ENCODE results near the gene ERCC4. TPM values are rescaled to one million over a fixed set of nuclear protein-coding genes. Genes with fewer than 3 reads are reported as not detected.

Gene ERCC4
- total and polyA plus RNA-seq, 2 experiments from 2014 or later, result 5.4 to 21.6 TPM

- no peaks in the 10 kb centered on the region for H3K79me2 ChIP-seq (replicated peaks; ENCODE audit: insufficient read depth)
- no peaks in the 10 kb centered on the region for H3K4me1 Mint-ChIP-seq
- TF ChIP-seq ZNF331 (CRISPR knock-in tag; IDR thresholded peaks at IDR 0.05; ENCODE audit: low read depth), result no peak
- TF ChIP-seq ZNF114 (CRISPR knock-in tag; IDR thresholded peaks at IDR 0.05), result no peak
- no peak for TF ChIP-seq EZH2 (IDR thresholded peaks at IDR 0.05; ENCODE audit: low read depth, unreplicated experiment)
- TF ChIP-seq, protein P1, sequence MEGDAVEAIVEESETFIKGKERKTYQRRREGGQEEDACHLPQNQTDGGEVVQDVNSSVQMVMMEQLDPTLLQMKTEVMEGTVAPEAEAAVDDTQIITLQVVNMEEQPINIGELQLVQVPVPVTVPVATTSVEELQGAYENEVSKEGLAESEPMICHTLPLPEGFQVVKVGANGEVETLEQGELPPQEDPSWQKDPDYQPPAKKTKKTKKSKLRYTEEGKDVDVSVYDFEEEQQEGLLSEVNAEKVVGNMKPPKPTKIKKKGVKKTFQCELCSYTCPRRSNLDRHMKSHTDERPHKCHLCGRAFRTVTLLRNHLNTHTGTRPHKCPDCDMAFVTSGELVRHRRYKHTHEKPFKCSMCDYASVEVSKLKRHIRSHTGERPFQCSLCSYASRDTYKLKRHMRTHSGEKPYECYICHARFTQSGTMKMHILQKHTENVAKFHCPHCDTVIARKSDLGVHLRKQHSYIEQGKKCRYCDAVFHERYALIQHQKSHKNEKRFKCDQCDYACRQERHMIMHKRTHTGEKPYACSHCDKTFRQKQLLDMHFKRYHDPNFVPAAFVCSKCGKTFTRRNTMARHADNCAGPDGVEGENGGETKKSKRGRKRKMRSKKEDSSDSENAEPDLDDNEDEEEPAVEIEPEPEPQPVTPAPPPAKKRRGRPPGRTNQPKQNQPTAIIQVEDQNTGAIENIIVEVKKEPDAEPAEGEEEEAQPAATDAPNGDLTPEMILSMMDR (conservative IDR thresholded peaks at IDR 0.05; ENCODE audit: low read depth in 2 of 2), result no peak
- TF ChIP-seq CREB1 (CRISPR knock-in tag; IDR thresholded peaks at IDR 0.05; ENCODE audit: low read depth), result no peak
- TF ChIP-seq STAT1 (IDR thresholded peaks at IDR 0.05; ENCODE audit: unreplicated experiment), result no peak
- TF ChIP-seq NANOG (IDR thresholded peaks at IDR 0.05; ENCODE audit: borderline replicate concordance), result no peak
- no peak for TF ChIP-seq POLR2AphosphoS5 (IDR thresholded peaks at IDR 0.05; ENCODE audit: low read depth)
- no peak for TF ChIP-seq ETS1 (IDR thresholded peaks at IDR 0.05)
- no peak for TF ChIP-seq ZNF462 (CRISPR knock-in tag; IDR thresholded peaks at IDR 0.05)
- TF ChIP-seq EZH2phosphoT487 (IDR thresholded peaks at IDR 0.05; ENCODE audit: unreplicated experiment), result no peak
- no peak for TF ChIP-seq JUNB (IDR thresholded peaks at IDR 0.05; ENCODE audit: unreplicated experiment)
- TF ChIP-seq, protein P2, sequence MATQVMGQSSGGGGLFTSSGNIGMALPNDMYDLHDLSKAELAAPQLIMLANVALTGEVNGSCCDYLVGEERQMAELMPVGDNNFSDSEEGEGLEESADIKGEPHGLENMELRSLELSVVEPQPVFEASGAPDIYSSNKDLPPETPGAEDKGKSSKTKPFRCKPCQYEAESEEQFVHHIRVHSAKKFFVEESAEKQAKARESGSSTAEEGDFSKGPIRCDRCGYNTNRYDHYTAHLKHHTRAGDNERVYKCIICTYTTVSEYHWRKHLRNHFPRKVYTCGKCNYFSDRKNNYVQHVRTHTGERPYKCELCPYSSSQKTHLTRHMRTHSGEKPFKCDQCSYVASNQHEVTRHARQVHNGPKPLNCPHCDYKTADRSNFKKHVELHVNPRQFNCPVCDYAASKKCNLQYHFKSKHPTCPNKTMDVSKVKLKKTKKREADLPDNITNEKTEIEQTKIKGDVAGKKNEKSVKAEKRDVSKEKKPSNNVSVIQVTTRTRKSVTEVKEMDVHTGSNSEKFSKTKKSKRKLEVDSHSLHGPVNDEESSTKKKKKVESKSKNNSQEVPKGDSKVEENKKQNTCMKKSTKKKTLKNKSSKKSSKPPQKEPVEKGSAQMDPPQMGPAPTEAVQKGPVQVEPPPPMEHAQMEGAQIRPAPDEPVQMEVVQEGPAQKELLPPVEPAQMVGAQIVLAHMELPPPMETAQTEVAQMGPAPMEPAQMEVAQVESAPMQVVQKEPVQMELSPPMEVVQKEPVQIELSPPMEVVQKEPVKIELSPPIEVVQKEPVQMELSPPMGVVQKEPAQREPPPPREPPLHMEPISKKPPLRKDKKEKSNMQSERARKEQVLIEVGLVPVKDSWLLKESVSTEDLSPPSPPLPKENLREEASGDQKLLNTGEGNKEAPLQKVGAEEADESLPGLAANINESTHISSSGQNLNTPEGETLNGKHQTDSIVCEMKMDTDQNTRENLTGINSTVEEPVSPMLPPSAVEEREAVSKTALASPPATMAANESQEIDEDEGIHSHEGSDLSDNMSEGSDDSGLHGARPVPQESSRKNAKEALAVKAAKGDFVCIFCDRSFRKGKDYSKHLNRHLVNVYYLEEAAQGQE (IDR thresholded peaks at IDR 0.05; ENCODE audit: unreplicated experiment), result no peak
- no peak overlapping the region for H3K4me3 Mint-ChIP-seq
- H3F3A ChIP-seq (replicated peaks; ENCODE audit: low read depth), result no peaks in the 10 kb centered on the region
- no peak for ATAC-seq
- no peak for DNase-seq (ENCODE audit: low spot score)
- H3K27ac Mint-ChIP-seq, result no peak overlapping the region
- no peak overlapping the region for H3K4me3 ChIP-seq
- H3K4me1 ChIP-seq (ENCODE audit: insufficient read depth), result no peaks in the 10 kb centered on the region
- H3K9me2 ChIP-seq (ENCODE audit: insufficient read depth), result no peaks in the 10 kb centered on the region
- H3K36me3 Mint-ChIP-seq (ENCODE audit: low read depth), result peaks cover 29% of the 10 kb centered on the region
- H3K27me3 ChIP-seq (ENCODE audit: insufficient read depth), result no peaks in the 10 kb centered on the region
- no peak overlapping the region for H3K27ac ChIP-seq (ENCODE audit: low read depth)
- peaks cover 3% of the 10 kb centered on the region for H3K27me3 Mint-ChIP-seq (ENCODE audit: insufficient read depth, low read depth, poor library complexity)
- H3K9me3 Mint-ChIP-seq, result no peaks in the 10 kb centered on the region
- no peak overlapping the region for H3K4me2 ChIP-seq
- H4K20me1 ChIP-seq (replicated peaks; ENCODE audit: insufficient read depth), result no peaks in the 10 kb centered on the region
- H3K36me3 ChIP-seq (ENCODE audit: insufficient read depth), result no peaks in the 10 kb centered on the region; the same call in 1 of the 2 replicates
- H2AFZ ChIP-seq, result no peak overlapping the region
Measured at GRCh38 chr16:13945744-13946485, 26.0 kb downstream of the ERCC4 start.

All from GM23338 (cell line).